C4-2B (cell line): ENCODE data around the gene ROR2.

Experiments used
- H3K27ac ChIP-seq: fragments of 450-650 bp; 2 replicates; pipeline ENCODE4 v1.5.1; 2017
- CTCF ChIP-seq: fragments of 450-650 bp; conservative IDR thresholded peaks from 2 replicates; pipeline ENCODE4 v1.5.1; 2017; ENCODE audit warnings: mild to moderate bottlenecking
- ZFX ChIP-seq: fragments of 450-650 bp; IDR thresholded peaks from 2 replicates; pipeline ENCODE4 v1.6.1; 2017

ROR2 gene

GRCh38 chr9:91820126-91820750 lies 129.8 kb downstream of the ROR2 start:
- TF ChIP-seq CTCF = no peak
- no peak overlapping the region for H3K27ac ChIP-seq

- H3K27ac ChIP-seq = no peak overlapping the region
- TF ChIP-seq ZFX (no peak), CTCF (no peak)
Observed at GRCh38 chr9:91818647-91819403, 131.2 kb downstream of the ROR2 start.

- TF ChIP-seq CTCF (no peak), ZFX (no peak)
- no peak overlapping the region for H3K27ac ChIP-seq
Observed at GRCh38 chr9:91818225-91818585, 131.8 kb downstream of the ROR2 start.

- H3K27ac ChIP-seq = no peak overlapping the region
- TF ChIP-seq ZFX = no peak
- TF ChIP-seq CTCF = no peak
Observed at GRCh38 chr9:91817493-91818224, 132.4 kb downstream of the ROR2 start.

- H3K27ac ChIP-seq = no peak overlapping the region
- TF ChIP-seq ZFX (no peak), CTCF (no peak)
Observed at GRCh38 chr9:91817106-91817492, 132.9 kb downstream of the ROR2 start.

GRCh38 chr9:91816356-91816755 lies 133.7 kb downstream of the ROR2 start:
- H3K27ac ChIP-seq = no peak overlapping the region
- TF ChIP-seq ZFX (no peak), CTCF (no peak)

GRCh38 chr9:91815896-91816295 lies 134.1 kb downstream of the ROR2 start:
- TF ChIP-seq CTCF = no peak
- TF ChIP-seq ZFX = no peak

More at GRCh38 chr9:91815896-91816295, 134.1 kb downstream of the ROR2 start:
- H3K27ac ChIP-seq = no peak overlapping the region
